SU-DHL-6 (cell line): ENCODE measurements around the gene PYHIN1.

ENCODE experiments used
- CTCF ChIP-seq: fragments of 200-600 bp; sonication (generic); IDR thresholded peaks from one replicate; pipeline ENCODE4 v1.5.1; 2017; ENCODE audit warnings: antibody characterized with exemption, mild to moderate bottlenecking, low read length, moderate library complexity; ENCODE audit not compliant: insufficient read depth, poor library complexity, severe bottlenecking
- EZH2phosphoT487 ChIP-seq: fragments of 200-600 bp; sonication (generic), shearing (Covaris generic); conservative IDR thresholded peaks from 2 replicates; pipeline ENCODE4 v1.6.1; 2018; ENCODE audit warnings: mild to moderate bottlenecking, antibody characterized with exemption, low read length, moderate library complexity, mixed read lengths

- no peak for TF ChIP-seq CTCF
- no peak for TF ChIP-seq EZH2phosphoT487
These were observed 65.6 kb downstream of the PYHIN1 start for GRCh38 chr1:158996998-158997397.
